Activated T-cell treated with anti-CD3 and anti-CD28 coated beads for 48 hours (primary cell): Measurements from ENCODE around the gene IBA57.

Experiments used
- DNase-seq: peaks from one replicate; pipeline ENCODE4 v3.0.0-alpha.2; 2020; ENCODE audit warnings: low read depth

Gene IBA57

DNA sequence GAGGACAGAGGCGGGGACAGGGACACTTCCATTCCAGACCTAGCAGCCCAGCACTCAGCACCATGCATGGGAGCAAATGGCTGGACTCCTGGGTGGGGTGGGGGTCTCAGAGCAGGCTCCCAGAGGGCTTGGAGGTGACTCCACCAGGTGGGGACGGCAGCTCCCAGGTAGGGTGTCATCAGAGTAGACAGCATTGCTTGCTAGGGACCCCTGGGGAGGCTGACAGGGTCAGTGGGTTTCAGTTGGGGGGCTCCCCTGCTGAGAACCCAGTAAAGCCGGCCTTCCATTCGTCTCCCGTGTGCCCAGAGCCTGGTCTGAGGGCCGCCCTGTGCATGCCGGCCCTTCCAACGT, 20.6 kb upstream of the IBA57 start:
- DNase-seq = no peak

DNA sequence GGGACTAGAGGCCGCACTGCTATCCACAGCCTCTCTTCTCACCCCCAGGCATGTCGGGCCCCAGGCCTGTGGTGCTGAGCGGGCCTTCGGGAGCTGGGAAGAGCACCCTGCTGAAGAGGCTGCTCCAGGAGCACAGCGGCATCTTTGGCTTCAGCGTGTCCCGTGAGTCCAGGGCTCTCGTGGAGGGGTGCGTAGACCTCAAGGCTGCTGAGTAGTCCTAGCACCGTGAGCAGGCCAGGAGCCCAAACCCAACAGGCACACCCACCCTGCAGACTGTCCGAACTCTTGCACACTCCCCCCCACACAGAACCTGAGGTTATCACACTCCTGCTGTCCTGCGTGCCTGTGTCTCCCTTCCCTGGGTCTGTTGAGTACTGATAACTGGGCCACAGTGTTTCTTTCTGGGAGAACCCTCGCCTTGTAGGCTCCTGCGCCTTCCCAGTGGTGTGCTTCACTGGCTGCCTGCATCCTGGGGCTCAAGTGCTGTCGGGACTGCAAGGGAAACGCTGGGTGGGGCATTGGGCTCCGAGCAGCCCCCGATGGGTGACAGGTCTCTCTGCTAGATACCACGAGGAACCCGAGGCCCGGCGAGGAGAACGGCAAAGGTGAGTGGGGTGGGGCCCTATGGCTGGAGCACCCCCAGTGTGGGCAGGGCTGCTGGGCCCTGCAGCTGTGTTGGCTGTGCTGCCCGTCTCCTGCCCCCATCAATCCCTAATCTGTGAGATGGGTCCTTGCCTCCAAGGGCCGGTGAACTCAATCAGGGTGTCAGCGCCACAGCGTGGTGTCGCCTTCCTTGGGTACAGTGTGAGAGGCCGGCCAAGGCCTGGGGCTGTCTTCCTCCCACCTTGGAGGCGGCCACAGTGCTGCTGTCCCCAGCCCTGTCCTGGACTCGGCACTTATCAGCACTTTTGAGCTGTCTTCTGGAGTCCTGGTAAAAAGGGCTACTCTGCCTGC, 19.9 kb upstream of the IBA57 start:
- no peak for DNase-seq

DNA sequence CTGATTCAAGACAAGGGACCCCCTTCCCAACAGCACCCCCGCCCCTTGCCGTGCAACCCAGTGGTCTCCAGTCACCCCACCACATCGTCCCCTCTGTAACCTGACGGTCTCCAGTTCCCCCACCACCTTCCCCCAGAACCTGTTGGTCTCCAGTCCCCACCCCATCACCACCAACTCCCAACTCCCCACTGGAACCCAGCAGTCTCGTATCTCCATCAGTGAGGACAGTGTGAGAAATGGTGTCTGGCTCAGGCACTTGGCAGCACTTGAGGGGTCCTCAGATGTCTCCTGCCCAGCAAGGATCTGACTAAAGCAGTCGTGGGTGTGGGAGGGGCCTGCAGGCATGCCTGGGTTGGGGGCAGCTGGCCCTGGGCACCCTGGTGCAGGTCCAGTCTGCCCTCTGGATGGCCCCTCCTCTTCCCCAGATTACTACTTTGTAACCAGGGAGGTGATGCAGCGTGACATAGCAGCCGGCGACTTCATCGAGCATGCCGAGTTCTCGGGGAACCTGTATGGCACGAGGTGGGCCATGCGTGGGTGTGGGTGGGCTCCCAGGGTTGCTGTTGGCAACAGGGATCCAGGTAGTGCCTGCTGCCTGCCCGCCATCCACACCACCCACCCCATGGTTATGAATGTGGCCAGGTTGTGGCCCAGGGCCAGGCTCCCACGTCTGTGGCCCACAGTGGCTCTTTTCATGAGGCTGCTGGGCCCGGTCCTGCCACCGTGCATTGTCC, 19.0 kb upstream of the IBA57 start:
- no peak for DNase-seq

GRCh38 chr1:228147151-228147693, 18.4 kb upstream of the IBA57 start:
- no peak for DNase-seq

- no peak for DNase-seq
These were observed 17.8 kb upstream of the IBA57 start for GRCh38 chr1:228147768-228148167.

GRCh38 chr1:228148196-228148861, 17.3 kb upstream of the IBA57 start:
- no peak for DNase-seq

DNA sequence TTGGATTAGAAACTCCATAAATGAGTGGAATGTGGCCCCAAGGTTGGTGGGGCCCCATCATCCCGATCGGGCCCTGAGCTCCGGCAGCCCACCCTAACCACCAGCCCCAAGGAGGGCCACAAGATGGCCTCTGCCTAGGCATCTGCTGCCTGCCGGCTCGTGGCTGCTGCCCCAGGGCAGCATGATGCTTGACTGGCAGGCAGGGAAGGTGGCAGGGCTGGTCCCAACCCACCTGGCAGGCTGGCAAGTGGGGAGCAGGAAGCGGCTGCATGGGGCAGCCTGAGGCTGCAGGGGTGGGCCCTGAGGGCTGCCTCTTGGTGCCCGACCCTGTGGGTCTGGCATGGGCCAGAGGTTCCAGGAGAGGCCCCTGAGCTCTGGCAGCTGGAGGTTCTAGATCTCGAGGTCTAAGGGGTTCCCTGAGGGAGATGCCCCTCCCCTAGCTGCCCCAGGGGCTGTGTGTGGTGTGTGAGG, 16.6 kb upstream of the IBA57 start:
- DNase-seq = no peak

DNA sequence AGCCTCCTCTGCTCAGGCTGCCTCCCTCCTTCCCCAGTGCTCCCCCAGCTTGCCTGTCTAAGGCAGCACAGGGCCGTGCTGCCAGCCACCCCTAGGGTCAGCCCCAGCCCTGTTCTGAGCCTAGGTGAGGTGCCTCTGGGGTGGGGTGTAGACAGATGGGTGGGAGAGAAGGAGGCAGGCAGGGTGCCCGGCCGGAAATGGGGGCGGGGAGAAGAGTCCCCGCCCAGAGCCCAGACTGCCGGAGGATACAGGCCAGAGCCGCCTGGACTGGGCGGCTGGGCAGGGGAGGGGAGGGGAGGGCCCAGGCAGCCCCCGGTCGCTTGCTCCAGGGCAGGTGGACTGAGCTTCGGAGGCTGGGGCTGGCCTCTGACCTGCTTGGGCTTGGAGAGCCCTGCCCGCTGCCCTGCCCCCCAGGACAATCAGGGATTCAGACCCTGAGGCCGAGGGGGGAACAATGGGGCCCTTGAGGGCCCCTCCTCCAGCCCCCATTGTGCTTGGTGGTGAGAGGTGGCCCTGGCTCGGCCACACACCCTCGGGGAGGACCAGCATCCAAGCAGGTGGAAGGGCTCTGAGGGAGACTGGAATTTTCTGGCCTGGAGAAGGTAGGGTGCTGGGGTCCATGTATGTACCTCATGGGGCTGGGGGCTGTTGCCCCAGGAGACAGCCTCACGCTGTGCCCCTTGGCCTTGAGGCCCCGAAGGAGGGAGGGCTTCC, 16.0 kb upstream of the IBA57 start, which contains the start of gene GJC2:
TSS of gene GJC2 (plus strand) at position 525 of the 714 bp plus-strand sequence. CDS start 7,829 bp downstream, outside the sequence.
- DNase-seq = no peak

DNA sequence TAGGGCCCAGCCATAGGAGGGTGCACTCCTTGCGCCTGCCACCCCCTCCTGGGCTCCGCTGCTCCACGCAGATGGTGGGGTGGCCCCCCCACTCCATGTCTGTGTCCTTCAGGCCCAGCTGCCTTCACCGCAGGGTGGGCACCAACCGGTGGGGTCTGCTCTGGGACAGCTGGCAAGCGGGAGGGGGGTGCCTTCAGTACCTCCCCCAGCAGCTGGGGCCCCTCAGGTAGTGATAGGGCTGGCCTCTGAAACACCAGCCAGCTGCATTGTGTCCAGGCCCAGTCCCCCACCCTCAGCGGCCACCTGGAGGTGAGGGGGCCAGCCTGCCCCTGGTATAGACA, 15.5 kb upstream of the IBA57 start:
- no peak for DNase-seq

DNA sequence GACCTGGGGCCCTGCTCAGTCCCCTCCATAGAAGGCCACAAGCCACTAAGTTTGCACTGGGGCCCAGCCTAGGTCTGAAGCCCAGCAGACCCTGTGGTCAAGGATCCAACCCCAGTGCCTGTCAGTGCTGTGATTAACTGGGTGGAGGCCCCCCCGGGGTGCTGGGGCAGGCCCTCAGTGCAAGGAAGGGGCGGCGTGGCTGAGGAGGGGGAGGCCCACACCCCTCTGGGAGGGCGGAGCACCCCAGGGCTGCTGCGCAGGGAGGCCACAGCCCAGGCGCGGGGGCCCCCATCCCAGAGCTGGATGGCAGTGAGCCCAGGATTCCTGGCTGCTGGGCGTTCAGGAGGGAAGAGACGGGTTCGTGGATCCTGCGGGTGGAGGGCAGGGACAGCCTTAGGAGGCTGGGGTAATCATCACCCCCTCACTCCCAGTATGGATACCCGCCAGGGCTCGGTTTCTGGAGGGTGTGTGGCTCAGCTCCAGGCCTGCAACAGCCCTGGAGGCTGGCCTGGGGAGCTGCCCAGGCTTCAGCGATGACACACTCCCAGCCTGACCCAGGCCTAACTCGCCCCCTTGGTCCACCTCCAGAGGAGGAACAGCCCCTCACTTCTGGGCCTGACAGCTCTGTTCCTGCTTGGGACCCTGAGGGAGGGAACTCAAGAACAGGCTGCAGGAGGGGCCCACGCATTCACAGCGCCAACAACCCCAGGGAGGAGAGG, 15.0 kb upstream of the IBA57 start:
- no peak for DNase-seq

- DNase-seq = no peak
These were observed 14.3 kb upstream of the IBA57 start for GRCh38 chr1:228151180-228151925.

DNA sequence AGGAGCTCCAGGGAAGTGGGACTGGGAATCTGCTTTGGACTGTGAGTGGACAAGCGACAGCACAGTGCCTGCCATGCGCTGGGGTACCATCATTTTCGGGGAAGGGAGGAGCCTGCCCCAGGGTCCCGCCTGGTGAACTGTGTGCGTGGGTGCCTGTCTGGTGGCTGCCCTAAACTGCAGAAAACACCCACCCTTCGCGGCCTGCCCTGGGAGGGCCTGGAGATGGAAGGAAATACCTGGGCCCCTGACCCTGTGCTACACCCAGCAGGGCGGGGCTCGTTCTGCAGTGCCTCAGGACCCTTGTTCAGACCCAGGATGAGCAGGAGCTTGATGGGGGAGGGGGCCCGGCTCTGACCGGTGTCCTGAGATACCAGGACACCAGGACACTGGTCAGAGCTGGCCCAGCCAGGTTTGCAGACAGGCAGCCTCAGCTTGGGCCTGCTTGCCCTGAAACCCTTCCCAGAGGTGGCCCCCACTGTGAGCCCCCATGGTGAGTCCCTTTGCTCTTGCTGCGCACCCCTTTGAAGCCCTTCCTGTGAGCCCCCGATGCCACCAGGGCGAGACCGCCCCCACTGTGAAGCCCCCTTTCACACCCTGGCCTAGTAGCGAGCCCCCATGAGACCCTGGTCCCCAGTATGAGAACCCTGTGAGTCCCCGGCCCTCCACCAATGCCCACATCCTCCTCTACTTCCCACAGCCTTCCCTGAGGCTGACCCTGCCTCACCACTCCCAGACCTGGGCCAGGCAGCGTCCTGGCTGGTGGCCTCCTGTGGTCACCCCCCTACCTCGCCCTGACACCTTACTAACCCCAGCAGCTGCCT, 13.3 kb upstream of the IBA57 start:
- DNase-seq = no peak

DNA sequence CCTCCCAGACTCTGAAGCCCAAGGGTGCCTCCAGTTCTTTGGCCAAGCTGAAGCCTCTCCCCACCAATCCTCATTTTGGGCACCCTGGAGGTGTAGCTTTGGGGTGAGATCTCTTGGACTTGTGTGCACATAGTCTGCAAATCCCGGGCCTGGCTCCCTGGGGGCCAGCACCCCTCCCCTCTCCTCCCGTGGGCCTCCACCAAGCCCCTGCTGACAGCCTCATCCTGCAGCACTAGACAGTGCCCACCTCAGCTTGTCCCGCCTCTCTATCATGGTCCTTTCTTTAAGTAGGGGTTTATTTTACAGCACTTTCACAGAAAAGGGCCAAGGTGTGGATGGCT, 12.7 kb upstream of the IBA57 start:
- no peak for DNase-seq

DNA sequence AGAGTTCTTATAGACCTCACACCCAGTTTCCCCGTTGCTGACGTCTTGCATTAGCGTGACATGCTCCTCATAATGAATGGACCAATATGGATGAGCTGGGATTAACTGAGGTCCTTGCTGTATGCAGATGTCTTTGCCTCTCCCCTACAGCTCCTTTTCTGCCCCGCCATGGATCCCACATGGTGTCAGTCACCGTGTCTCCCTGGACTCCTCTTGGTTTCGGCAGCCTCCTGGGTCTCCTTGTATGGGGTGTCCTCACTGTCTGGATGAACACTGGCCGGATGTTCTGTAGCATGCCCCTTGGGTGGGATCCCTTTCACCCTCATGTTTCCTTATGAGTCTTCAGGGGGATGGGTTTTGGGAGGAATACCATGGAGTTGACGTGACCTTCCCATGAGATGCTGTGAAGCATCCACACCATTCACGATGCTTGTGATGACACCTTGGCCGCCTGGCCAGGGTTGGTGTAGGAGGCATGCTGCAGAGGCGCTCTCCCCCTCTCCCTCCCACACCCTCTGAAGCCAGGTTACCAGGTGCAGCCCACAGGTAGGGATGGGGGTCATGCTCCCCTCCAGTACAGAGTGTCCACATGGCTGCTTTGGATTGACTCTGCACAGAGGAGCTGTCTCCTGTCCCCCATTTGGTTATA, 11.5 kb upstream of the IBA57 start:
- no peak for DNase-seq

GRCh38 chr1:228154670-228155571, 10.7 kb upstream of the IBA57 start:
- DNase-seq = peak; percentile 44

DNA sequence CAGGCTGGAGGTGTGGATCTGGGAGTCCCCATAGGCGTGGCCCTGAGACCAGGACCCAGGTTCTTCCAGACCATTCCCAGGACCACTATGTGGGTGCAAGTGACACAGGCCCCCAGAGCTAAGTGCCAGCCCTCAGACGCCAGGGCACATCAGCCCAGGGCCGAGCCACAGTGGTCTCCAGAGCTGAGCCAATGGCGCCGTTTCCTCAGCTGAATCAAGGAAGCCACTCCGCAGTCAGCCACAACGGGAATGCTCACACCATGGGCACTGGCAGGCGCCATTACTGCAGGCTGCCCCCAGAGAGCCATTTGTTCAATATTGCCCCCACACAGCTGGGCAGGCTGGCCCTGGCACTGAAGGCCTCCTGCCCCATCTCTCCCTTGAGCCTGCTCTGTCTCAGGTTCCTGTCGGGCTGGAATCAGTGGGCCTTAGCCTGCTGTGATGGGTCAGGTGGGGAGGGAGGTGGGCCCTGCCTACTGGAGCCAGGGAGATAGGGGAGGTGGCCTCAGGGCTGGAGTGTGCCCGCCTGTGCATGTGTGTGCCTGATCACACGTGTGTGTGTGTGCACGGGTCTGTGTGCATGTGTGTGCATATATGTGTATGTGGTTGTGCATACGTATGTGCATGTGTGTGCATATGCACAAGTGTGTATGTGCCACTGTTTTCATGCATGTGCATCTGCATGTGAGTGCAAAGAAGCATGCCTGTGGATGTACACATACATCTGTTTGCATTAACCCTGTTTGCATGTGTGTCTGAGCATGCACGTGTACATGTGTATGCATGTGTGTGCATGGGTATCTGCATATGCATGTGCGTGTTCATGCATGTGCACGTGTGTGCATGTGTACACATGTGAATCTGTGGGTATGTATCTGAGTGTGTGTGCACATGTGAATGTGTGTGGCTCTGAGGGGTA, 9.7 kb upstream of the IBA57 start:
- no peak for DNase-seq

DNA sequence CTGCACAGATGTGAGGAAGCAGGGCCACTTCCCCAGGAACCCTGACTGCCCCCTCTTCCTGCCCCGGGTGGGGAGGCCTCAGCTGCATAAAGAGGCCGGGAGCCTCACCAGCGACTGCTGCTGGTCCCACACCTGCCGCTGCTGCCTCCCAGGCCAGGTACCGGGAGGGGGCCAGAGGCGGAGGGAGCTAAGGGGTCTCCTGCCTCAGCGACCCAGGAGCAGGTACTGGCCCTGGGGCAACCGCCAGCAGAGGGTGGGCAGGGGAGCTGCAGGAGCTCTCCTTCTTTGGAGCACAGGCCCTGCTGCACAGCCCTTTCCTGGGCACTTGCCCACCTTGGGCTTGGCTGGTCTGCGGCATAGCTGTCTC, 9.1 kb upstream of the IBA57 start:
- DNase-seq = no peak
